HG03565 (cell line): Measurements from ENCODE around the gene WDR20.
"Not testable (repeated sequence)": the region's sequence is repeated elsewhere in the genome, so short reads cannot be mapped to it uniquely, and the experiment has no call there.

Experiments
- ATAC-seq: cut with Tn5 transposase; IDR thresholded peaks from one replicate; pipeline ENCODE4 v1.9.1; 2021; ENCODE audit warnings: mild to moderate bottlenecking, moderate library complexity; ENCODE audit not compliant: unreplicated experiment

The WDR20 gene

GRCh38 chr14:102232348-102232625 is 92.6 kb downstream of the WDR20 start:
- ATAC-seq = no peak

DNA sequence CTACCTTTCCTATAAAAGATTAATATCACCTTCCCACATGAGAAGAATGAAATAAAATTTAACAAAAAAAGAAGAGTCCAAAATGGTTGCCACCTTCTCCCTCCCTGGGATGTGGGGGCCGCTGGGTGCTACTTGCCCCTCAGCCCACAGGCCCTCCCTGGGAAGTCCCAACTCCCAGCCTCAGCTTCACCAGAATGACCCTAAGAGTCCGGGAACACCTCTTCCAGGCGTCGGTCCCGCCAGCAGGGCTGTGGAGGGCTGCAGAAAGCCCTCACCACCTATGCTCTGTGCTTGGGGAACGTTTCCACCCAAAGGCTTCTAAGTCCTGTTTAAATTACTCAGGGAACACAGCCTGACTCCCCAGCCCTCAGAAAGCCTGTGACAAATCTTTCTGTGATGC is 93.4 kb downstream of the WDR20 start:
- ATAC-seq = no peak

- ATAC-seq = no peak
These were observed 94.9 kb downstream of the WDR20 start for GRCh38 chr14:102234331-102235264.

DNA sequence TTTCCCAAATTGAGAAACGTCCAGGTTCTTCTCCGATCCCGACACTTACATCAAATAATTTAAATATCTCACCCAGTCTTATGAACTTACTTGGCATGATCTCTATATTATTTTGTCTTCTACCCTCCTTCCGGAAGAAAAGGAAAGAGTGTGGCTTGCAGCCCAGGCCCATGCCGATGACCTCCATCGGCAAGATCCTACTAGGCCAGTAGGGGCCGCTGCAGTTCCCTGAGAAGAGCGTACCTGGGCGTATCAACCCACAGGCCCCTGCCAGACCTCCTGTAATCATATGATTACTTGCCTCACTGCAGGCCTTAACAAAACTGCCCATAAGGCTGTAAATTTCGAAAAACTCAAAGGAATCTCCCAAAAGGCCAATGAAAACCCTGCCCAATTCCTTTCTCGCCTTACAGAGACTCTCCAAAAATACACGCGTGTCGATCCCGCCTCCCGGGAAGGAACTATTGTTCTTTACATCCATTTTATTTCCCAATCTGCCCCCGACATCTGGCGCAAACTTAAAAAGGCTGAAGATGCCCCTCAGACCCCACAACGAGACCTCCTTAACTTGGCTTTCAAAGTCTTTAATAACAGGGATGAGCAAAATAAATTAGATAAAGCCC is 95.7 kb downstream of the WDR20 start:
- ATAC-seq = no peak

GRCh38 chr14:102236026-102236425 is 96.3 kb downstream of the WDR20 start:
- no peak for ATAC-seq

GRCh38 chr14:102238131-102238530 is 98.4 kb downstream of the WDR20 start:
- no peak for ATAC-seq

DNA sequence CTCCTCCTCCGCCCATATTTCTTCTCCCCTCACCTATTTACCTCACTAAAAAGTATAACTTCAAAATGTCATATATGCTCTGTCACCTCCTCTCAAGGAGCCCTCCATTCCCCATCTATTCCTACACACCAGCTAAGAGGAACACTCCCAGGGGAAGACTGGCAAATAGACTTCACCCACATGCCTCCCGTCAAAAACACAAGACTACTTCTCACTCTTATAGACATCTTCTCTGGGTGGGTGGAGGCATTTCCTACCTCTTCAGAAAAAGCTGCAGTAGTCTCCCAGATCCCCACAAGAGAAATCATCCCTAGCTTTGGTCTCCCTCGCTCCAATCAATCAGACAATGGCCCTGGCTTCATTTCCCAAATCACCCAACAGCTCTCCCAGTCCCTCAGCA is 99.1 kb downstream of the WDR20 start:
- ATAC-seq = no peak

- ATAC-seq = no peak
These were observed 99.5 kb downstream of the WDR20 start for GRCh38 chr14:102239231-102239630.

GRCh38 chr14:102240481-102240880 is 100.8 kb downstream of the WDR20 start:
- not testable (repeated sequence) for ATAC-seq

DNA sequence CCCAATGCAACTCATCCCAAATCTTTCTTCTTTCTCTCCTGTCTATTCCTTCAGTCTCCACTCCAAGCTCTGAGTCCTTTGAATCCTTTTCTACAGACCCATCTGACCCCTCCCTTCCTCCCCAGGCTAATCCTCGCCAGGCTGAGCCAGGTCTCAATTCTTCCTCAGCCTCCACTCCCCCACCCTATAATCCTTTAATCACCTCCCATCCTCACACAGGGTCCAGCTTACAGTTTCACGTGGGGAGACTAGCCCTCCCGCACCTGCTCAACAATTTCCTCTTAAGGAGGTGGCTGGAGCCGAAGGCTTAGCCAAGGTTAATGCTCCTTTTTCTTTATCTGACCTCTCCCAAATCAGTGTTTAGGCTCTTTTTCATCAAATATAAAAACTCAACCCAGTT is 101.5 kb downstream of the WDR20 start:
- ATAC-seq = no peak

DNA sequence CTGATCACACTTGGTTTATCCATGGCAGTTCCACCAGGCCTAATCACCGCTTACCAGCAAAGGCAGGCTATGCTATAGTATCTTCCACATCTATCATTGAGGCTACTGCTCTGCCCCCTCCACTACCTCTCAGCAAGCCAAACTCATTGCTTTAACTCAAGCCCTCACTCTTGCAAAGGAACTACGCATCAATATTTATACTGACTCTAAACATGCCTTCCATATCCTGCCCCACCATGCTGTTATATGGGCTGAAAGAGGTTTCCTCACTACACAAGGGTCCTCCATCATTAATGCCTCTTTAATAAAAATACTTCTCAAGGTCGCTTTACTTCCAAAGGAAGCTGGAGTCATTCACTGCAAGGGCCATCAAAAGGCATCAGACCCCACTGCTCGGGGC is 104.1 kb downstream of the WDR20 start:
- not testable (repeated sequence) for ATAC-seq

DNA sequence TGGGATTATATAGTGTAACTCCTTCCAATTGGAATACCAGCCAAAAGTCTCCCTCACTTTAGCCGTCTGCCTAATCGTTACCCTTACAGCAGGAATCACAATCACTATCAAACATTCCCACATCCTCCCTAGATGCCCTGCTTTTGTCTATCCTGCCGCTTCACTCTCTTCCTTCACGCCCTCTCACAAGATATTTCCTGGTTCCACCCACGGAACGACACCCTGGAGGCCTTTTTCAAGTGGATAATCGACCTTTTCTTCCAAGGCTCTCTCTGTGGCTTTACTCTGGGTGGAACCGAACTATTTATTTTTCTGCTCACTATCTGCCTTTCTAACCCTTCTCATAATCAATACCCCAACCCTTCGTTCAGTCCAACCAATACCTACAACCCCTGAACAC is 106.4 kb downstream of the WDR20 start:
- ATAC-seq = no peak

DNA sequence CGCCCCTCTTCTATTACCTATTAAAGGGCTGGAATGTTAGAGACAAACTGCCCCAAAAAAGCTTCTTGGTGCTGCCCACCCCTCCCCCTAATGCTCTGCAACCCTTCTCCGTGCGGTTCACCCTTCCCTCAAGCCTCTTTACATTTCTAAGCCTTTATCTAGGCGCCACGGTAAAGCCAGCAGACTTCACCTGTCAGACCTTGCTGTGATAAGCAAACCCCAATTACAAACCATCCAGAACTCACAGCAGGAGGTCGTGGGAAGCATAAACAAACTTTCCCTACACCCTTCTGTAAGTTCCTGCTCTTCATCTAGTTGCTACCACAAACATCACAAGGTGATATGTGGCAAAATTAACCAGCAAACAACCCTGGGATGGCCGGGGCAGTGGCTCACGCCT is 108.4 kb downstream of the WDR20 start:
- no peak for ATAC-seq

DNA sequence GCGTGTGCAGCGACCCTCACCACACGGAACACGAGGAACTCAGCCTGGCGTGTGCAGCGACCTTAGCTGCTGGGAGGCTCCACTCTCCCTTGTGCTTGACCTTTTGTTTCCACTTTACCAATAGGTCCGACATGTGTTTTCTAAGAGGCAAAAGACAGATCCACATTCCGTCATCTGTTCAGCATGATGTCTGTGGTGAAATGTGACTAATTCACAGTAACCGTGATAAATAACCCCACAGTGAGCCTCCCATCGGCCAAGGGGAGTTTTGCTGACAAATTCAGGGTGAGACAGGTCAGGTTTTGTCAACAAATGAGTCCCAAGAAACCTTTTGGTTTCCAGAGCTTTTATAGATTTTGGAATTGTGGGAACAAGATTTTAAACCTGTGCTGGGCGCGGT is 109.3 kb downstream of the WDR20 start:
- ATAC-seq = no peak

- no peak for ATAC-seq
These were observed 110.3 kb downstream of the WDR20 start for GRCh38 chr14:102249981-102250380.

GRCh38 chr14:102250636-102251035 is 110.9 kb downstream of the WDR20 start:
- no peak for ATAC-seq

DNA sequence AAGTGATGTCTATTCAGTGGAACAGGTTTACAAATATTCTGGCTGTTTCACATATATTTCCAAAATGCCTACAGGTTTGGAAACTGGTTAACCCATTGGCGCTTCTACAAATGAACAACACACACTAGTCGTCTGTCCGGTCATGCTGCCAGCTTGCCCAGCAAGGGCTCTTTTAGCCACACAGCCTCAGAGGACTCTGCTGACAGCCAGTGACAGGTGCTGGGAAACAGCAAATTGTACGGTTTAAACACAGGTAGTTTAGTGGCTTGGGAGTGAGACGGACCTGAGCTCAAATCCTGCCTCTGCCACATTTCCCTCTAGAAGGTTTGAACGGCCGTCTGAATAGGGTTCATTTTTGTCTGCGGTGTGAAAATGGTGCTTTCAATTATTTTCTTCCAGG is 111.5 kb downstream of the WDR20 start:
- ATAC-seq = no peak

DNA sequence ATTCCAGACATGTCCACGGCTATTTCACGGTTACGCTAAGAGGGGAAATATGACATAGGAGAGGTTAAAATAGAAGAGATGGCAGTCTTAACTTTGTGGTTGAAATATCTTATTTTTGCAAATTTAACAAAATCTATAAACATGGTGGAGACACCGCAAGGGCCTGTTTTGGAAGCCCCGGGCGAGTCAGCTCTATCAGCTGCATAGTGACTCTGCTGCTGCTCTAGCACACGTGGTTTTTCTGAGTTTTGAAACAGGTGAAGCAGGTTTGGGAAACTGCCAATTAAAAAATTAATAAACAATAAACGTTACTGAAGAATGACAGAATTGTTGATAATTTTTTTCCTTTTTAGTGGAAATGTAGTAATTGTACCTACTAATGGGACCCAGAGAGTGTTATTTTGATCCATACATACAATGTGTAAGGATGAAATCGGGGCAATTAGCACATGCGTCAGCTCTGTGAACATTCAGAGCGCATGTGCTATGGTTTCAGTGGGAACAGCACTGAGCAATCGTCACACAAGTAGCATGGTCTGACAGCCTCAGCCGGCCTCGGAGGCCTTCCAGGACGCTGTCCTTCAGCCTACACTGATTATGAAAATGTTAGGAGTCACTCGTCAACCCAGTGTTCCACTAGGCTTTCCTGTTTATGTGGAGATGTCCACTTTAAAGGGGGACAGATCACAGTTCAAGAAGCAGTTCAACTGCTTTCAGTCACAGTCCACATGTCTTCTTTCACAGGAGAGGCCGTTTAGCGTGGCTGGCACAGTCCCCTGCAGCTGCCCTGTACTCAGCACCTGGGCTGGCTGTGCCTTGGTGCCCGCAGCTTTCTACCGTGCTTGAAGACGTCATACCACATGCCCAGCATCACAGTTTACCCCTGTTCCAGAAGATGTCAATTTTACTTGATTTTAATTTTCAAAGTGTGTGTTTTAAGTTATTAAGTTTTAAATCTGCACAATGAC is 113.4 kb downstream of the WDR20 start:
- ATAC-seq = no peak

DNA sequence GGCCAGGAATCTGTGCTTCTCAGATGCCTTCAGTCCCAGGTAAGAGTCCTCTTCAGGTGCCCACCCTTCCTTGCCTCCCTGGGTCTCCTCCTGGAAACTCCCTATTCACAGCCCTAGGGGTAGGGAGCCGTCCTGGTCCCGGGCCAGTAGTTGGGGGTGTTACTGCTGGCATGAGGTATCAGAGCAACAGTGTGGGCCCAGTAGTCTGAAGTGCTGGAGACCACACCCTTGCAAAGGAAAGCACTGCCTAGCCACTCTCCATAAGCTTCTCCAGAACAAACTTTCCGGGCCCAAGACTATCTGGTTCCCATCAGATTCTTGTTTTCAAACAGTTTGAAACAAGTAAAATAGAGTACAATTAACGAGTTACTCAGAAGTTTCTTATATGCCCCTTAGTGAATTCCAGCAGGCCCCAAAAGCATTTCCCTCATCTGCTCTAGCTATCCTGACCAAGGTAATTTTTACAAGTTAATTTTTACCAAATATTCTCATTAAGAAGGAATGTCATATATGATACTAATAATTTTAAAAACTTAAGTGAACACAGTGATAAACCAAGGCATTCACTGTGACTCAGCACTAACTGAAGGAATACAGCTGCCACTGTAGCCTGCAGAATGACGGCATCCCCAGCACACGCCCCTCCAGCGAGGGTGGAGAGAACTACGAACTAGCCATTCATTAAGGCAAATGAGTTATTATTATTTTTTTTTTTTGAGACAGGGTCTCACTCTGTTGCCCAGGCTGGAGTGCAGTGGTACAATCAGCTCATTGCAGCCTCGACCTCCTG is 115.9 kb downstream of the WDR20 start:
- no peak for ATAC-seq

DNA sequence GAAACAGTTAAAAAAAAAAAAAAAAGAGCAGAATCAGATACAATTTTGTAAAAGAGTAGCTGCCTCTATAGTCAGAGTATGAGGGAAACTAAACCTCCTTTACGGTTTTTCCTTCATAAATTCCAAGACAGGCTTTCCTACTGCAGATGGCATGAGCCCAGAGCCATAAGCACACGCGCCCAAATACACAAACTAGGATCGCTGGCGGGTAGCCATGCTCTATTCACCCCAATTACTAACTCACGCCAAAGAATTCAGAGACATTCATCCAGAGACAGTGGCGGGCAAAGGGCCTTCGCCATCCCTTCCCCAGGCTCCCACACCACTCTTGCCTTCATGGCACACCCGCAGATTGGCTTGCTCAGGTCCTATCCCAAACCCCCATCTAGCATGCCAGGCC is 117.0 kb downstream of the WDR20 start:
- ATAC-seq = no peak

DNA sequence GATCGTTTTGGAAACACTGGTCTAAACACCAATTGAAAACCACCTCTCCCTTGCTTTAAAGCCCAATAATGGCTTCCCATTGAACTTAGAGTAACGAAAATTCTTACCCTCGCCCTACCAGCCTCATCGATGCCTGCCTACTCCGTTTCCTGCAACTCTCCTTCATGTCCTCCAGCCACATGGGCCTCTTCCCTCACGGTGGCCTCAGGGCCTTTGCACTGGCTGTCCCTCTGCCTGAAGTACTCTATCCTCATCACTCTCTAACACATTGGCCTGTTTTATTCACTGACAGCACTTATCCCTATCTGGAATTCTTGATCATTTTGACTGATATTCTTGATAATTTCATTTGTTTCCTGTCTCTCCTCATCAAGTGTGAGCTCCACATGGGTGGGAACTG is 118.4 kb downstream of the WDR20 start:
- ATAC-seq = no peak
